ENCODE results near the gene SORCS2. TPM values are rescaled to one million over a fixed set of nuclear protein-coding genes. Genes with fewer than 3 reads are reported as not detected.

The SORCS2 gene
- total and polyA plus RNA-seq, 2 of the 8 experiments (the other 6 are each of a cell fraction or from before 2014, with no cell fraction given): 0.36 to 1.8 TPM

DNA sequence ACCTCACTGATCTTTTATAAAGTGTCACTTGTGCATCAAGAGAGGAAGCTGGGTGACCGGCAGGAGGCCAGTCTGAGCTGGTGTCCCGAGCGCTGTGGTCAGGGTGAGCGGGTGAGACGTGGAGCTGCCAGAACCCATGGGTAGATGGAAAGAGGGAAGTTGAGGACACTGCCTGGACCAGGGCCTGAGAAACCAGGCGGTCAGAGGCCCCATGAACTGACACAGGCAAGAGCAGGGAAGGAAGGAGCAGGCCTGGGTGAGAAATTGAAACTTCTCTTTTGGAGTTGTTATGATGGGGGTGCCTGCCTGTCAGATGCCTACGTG, 554.7 kb downstream of the SORCS2 start (continued):
- TF ChIP-seq, protein P1, sequence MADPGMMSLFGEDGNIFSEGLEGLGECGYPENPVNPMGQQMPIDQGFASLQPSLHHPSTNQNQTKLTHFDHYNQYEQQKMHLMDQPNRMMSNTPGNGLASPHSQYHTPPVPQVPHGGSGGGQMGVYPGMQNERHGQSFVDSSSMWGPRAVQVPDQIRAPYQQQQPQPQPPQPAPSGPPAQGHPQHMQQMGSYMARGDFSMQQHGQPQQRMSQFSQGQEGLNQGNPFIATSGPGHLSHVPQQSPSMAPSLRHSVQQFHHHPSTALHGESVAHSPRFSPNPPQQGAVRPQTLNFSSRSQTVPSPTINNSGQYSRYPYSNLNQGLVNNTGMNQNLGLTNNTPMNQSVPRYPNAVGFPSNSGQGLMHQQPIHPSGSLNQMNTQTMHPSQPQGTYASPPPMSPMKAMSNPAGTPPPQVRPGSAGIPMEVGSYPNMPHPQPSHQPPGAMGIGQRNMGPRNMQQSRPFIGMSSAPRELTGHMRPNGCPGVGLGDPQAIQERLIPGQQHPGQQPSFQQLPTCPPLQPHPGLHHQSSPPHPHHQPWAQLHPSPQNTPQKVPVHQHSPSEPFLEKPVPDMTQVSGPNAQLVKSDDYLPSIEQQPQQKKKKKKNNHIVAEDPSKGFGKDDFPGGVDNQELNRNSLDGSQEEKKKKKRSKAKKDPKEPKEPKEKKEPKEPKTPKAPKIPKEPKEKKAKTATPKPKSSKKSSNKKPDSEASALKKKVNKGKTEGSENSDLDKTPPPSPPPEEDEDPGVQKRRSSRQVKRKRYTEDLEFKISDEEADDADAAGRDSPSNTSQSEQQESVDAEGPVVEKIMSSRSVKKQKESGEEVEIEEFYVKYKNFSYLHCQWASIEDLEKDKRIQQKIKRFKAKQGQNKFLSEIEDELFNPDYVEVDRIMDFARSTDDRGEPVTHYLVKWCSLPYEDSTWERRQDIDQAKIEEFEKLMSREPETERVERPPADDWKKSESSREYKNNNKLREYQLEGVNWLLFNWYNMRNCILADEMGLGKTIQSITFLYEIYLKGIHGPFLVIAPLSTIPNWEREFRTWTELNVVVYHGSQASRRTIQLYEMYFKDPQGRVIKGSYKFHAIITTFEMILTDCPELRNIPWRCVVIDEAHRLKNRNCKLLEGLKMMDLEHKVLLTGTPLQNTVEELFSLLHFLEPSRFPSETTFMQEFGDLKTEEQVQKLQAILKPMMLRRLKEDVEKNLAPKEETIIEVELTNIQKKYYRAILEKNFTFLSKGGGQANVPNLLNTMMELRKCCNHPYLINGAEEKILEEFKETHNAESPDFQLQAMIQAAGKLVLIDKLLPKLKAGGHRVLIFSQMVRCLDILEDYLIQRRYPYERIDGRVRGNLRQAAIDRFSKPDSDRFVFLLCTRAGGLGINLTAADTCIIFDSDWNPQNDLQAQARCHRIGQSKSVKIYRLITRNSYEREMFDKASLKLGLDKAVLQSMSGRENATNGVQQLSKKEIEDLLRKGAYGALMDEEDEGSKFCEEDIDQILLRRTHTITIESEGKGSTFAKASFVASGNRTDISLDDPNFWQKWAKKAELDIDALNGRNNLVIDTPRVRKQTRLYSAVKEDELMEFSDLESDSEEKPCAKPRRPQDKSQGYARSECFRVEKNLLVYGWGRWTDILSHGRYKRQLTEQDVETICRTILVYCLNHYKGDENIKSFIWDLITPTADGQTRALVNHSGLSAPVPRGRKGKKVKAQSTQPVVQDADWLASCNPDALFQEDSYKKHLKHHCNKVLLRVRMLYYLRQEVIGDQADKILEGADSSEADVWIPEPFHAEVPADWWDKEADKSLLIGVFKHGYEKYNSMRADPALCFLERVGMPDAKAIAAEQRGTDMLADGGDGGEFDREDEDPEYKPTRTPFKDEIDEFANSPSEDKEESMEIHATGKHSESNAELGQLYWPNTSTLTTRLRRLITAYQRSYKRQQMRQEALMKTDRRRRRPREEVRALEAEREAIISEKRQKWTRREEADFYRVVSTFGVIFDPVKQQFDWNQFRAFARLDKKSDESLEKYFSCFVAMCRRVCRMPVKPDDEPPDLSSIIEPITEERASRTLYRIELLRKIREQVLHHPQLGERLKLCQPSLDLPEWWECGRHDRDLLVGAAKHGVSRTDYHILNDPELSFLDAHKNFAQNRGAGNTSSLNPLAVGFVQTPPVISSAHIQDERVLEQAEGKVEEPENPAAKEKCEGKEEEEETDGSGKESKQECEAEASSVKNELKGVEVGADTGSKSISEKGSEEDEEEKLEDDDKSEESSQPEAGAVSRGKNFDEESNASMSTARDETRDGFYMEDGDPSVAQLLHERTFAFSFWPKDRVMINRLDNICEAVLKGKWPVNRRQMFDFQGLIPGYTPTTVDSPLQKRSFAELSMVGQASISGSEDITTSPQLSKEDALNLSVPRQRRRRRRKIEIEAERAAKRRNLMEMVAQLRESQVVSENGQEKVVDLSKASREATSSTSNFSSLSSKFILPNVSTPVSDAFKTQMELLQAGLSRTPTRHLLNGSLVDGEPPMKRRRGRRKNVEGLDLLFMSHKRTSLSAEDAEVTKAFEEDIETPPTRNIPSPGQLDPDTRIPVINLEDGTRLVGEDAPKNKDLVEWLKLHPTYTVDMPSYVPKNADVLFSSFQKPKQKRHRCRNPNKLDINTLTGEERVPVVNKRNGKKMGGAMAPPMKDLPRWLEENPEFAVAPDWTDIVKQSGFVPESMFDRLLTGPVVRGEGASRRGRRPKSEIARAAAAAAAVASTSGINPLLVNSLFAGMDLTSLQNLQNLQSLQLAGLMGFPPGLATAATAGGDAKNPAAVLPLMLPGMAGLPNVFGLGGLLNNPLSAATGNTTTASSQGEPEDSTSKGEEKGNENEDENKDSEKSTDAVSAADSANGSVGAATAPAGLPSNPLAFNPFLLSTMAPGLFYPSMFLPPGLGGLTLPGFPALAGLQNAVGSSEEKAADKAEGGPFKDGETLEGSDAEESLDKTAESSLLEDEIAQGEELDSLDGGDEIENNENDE (IDR thresholded peaks at IDR 0.05; ENCODE audit: insufficient replicate concordance, low read length): no peak
- TF ChIP-seq RAD21 (IDR thresholded peaks at IDR 0.05 in 1 of 2, conservative IDR thresholded peaks at IDR 0.05 in 1 of 2; ENCODE audit: low read depth in 2 of 2, low read length in 2 of 2) (no peak), SIRT6 (IDR thresholded peaks at IDR 0.05; ENCODE audit: low read length) (no peak), CEBPB (IDR thresholded peaks at IDR 0.05; ENCODE audit: low read depth, low read length) (no peak), CBX8 (IDR thresholded peaks at IDR 0.05; ENCODE audit: borderline replicate concordance, low read depth, low read length) (no peak), SP1 (IDR thresholded peaks at IDR 0.05; ENCODE audit: low read depth, low read length) (no peak), CHD2 (IDR thresholded peaks at IDR 0.05; ENCODE audit: low read length) (no peak), HDAC6 (IDR thresholded peaks at IDR 0.05; ENCODE audit: low read depth, low read length) (no peak), TAF1 (IDR thresholded peaks at IDR 0.05; ENCODE audit: low read depth, low read length) (no peak), KDM1A (IDR thresholded peaks at IDR 0.05; ENCODE audit: borderline replicate concordance, low read length) (no peak)
- TF ChIP-seq, protein P2, sequence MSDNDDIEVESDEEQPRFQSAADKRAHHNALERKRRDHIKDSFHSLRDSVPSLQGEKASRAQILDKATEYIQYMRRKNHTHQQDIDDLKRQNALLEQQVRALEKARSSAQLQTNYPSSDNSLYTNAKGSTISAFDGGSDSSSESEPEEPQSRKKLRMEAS (IDR thresholded peaks at IDR 0.05): no peak
- TF ChIP-seq, protein P3, sequence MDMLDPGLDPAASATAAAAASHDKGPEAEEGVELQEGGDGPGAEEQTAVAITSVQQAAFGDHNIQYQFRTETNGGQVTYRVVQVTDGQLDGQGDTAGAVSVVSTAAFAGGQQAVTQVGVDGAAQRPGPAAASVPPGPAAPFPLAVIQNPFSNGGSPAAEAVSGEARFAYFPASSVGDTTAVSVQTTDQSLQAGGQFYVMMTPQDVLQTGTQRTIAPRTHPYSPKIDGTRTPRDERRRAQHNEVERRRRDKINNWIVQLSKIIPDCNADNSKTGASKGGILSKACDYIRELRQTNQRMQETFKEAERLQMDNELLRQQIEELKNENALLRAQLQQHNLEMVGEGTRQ (IDR thresholded peaks at IDR 0.05; ENCODE audit: low read length): no peak
